Lung (tissue), 12 donors: ENCODE results near the gene EWSR1. TPM values are rescaled to one million over a fixed set of nuclear protein-coding genes. Genes with fewer than 3 reads are reported as not detected.

Experiments
- ATAC-seq: fragments of 200-7000 bp; cut with Tn5 transposase; one replicate; pipeline ENCODE4 v1.9.1; 2020; ENCODE audit warnings: moderate number of reproducible peaks; ENCODE audit not compliant: insufficient read depth, low FRiP score
- DNase-seq, 3 donors: peaks; one replicate each; pipeline ENCODE4 v3.0.0-alpha.2; 2013 to 2017
- H3K27ac ChIP-seq, 2 donors: one replicate each; pipeline ENCODE4 v1.5.1; 2013; ENCODE audit warnings: mild to moderate bottlenecking in 2 of 2, moderate library complexity in 2 of 2, control low read depth in 1 of 2, inconsistent platforms in 1 of 2, low read depth in 1 of 2, low read length in 1 of 2
- H3K27me3 ChIP-seq, 3 donors: one replicate each; pipeline ENCODE4 v1.5.1; 2013; ENCODE audit warnings: low read length in 2 of 3; ENCODE audit not compliant: control insufficient read depth in 3 of 3, insufficient read depth in 3 of 3
- H3K36me3 ChIP-seq, 4 donors: one replicate each; pipeline ENCODE4 v1.5.1; 2013; ENCODE audit warnings: low read length in 4 of 4, mild to moderate bottlenecking in 1 of 4, moderate library complexity in 1 of 4; ENCODE audit not compliant: control insufficient read depth in 4 of 4, insufficient read depth in 4 of 4
- H3K4me1 ChIP-seq, 5 donors: one replicate each; pipeline ENCODE4 v1.5.1; 2013; ENCODE audit warnings: low read length in 5 of 5, mild to moderate bottlenecking in 2 of 5, moderate library complexity in 1 of 5; ENCODE audit not compliant: control insufficient read depth in 5 of 5, insufficient read depth in 5 of 5
- H3K4me3 ChIP-seq: one replicate; pipeline ENCODE4 v1.5.1; 2013; ENCODE audit warnings: mild to moderate bottlenecking, control low read depth, moderate library complexity
- H3K9ac ChIP-seq, 2 donors: one replicate each; pipeline ENCODE4 v1.5.1; 2013; ENCODE audit warnings: low read length in 2 of 2, control low read depth in 1 of 2; ENCODE audit not compliant: insufficient read depth in 1 of 2
- H3K9me3 ChIP-seq, 4 donors: one replicate each; pipeline ENCODE4 v1.5.1; 2013; ENCODE audit warnings: low read length in 3 of 4, mild to moderate bottlenecking in 1 of 4, moderate library complexity in 1 of 4; ENCODE audit not compliant: control insufficient read depth in 4 of 4, insufficient read depth in 3 of 4
- CTCF ChIP-seq: IDR thresholded peaks from 2 replicates; pipeline ENCODE4 v1.5.1; 2012; ENCODE audit warnings: mild to moderate bottlenecking; ENCODE audit errors: control extremely low read depth, extremely low read depth
- WGBS, 2 donors: extraction: QIAGEN DNeasy Blood & Tissue Kit; methylation state at CpG; one replicate each; pipeline ENCODE4 v1.1.7; 2013; 5-methylcytosine and 5-hydroxymethylcytosine counted together
- polyA plus RNA-seq, 2 donors: library from polyadenylated mRNA; stranded (reverse); fragments of 200-250 nt; gene quantifications; one replicate each; pipeline ENCODE4 v1.2.1, GENCODE V29; 2013
- total RNA-seq, 2 donors: library from RNA; depleted of rRNA in 1 of 2; stranded (reverse); fragments of >200 nt in 1 of 2; gene quantifications; one replicate each; pipeline ENCODE4 v1.2.1, GENCODE V29; 2014 to 2021
- donor health status: control.
- donor health status: control.
- donor health status: Bipolar disorder and iron deficiency.
- donor health status: healthy.
- donor health status: DM: yes; HTN: yes; CAD: no.

The EWSR1 gene
- total and polyA plus RNA-seq, 4 donors = 115 to 215 (median 168) TPM

- no peak for TF ChIP-seq CTCF
- no peaks in the 10 kb centered on the region for H3K36me3 ChIP-seq
- H3K27me3 ChIP-seq = peaks cover 0 to 17% (median 15%) of the 10 kb centered on the region in 3 donors
- H3K4me1 ChIP-seq = no peaks in the 10 kb centered on the region
- no peaks in the 10 kb centered on the region for H3K9me3 ChIP-seq
- H3K27ac ChIP-seq = no peak overlapping the region
- ATAC-seq = no peak
- H3K4me3 ChIP-seq = no peak overlapping the region
- WGBS, 2 donors = 48% methylated on average over 1 of the region's 1 CpG
- no peak for DNase-seq
- H3K9ac ChIP-seq = no peak overlapping the region
Measured at GRCh38 chr22:29320546-29320945, 52.5 kb downstream of the EWSR1 start.

- H3K4me3 ChIP-seq = no peak overlapping the region
- no peak for TF ChIP-seq CTCF
- H3K4me1 ChIP-seq = no peaks in the 10 kb centered on the region
- no peak for DNase-seq
- H3K36me3 ChIP-seq = peaks cover 0 to 22% (median 5%) of the 10 kb centered on the region in 4 donors
- H3K27ac ChIP-seq = no peak overlapping the region
- H3K9me3 ChIP-seq = no peaks in the 10 kb centered on the region
- no peak for ATAC-seq
- H3K27me3 ChIP-seq = no peaks in the 10 kb centered on the region
- H3K9ac ChIP-seq = no peak overlapping the region
Measured at GRCh38 chr22:29323641-29324040, 55.6 kb downstream of the EWSR1 start.

GRCh38 chr22:29325356-29325755 is 57.3 kb downstream of the EWSR1 start:
- Histone ChIP-seq H3K9ac (no peak overlapping the region), H3K27me3 (no peaks in the 10 kb centered on the region), H3K36me3 (peaks cover 0 to 39% (median 5%) of the 10 kb centered on the region in 4 donors), H3K4me3 (no peak overlapping the region), H3K27ac (no peak overlapping the region), H3K9me3 (no peaks in the 10 kb centered on the region), H3K4me1 (peaks cover 0 to 2% (median 0%) of the 10 kb centered on the region in 5 donors)
- 85 to 86% methylated on average over 8 of the region's 8 CpGs for WGBS, 2 donors
- DNase-seq (no peak), ATAC-seq (no peak)
- no peak for TF ChIP-seq CTCF

GRCh38 chr22:29325785-29326315 is 57.8 kb downstream of the EWSR1 start:
- ATAC-seq = no peak
- 70 to 79% methylated on average over 9 of the region's 9 CpGs for WGBS, 2 donors
- no peak for DNase-seq

More at GRCh38 chr22:29325785-29326315, 57.8 kb downstream of the EWSR1 start:
- Histone ChIP-seq H3K4me3 (no peak overlapping the region), H3K4me1 (peaks cover 0 to 7% (median 0%) of the 10 kb centered on the region in 5 donors), H3K27ac (no peak overlapping the region), H3K9ac (no peak overlapping the region), H3K9me3 (no peaks in the 10 kb centered on the region), H3K36me3 (peaks cover 0 to 44% (median 5%) of the 10 kb centered on the region in 4 donors), H3K27me3 (no peaks in the 10 kb centered on the region)
- no peak for TF ChIP-seq CTCF
